Uterus (tissue), 2 donors: Measurements from ENCODE around the gene TARBP2.

Experiments used
- CTCF ChIP-seq, 4 experiments: fragments of 200-600 bp in 2 of 4; fragments of 450-650 bp in 2 of 4; sonication (generic) in 2 of 4; IDR thresholded peaks; one replicate each; pipeline ENCODE4 v1.5.1; 2016 to 2019; ENCODE audit warnings: antibody characterized with exemption in 4 of 4, mild to moderate bottlenecking in 2 of 4, moderate library complexity in 1 of 4
- POLR2A ChIP-seq, 2 donors: fragments of 450-650 bp; IDR thresholded peaks; one replicate each; pipeline ENCODE4 v1.6.1; 2016; ENCODE audit warnings: antibody characterized with exemption in 2 of 2, mild to moderate bottlenecking in 1 of 2, moderate library complexity in 1 of 2

GRCh38 chr12:53481939-53482586 lies 19.0 kb upstream of the TARBP2 start:
- no peak for TF ChIP-seq CTCF (IDR thresholded peaks at IDR 0.05)
- TF ChIP-seq POLR2A (IDR thresholded peaks at IDR 0.05): no peak
